Cardiac muscle cell (in vitro differentiated cells and primary cell): Measurements from ENCODE around the gene MMP23B. TPM values are rescaled to one million over a fixed set of nuclear protein-coding genes. Genes with fewer than 3 reads are reported as not detected.
A peak's percentile ranks its signal among the peaks of the same experiment; 100 is the strongest.
"Not testable (repeated sequence)": the region's sequence is repeated elsewhere in the genome, so short reads cannot be mapped to it uniquely, and the experiment has no call there.

Source experiments
- DNase-seq, 2 donors: peaks; one replicate each; pipeline versions ENCODE4 v3.0.0 to v3.0.0-alpha.2; 2010 to 2017; ENCODE audit warnings: low read depth in 1 of 2, low spot score in 1 of 2
- H3K27ac ChIP-seq: fragments of 200-600 bp; sonication (generic); 2 replicates; pipeline ENCODE4 v1.5.1; 2016
- H3K27me3 ChIP-seq: fragments of 200-600 bp; sonication (generic); 2 replicates; pipeline ENCODE4 v1.6.0; 2016; ENCODE audit warnings: control low read depth
- H3K36me3 ChIP-seq: fragments of 200-600 bp; sonication (generic); 2 replicates; pipeline ENCODE4 v1.5.1; 2016; ENCODE audit warnings: control low read depth
- H3K4me1 ChIP-seq: fragments of 200-600 bp; sonication (generic); 2 replicates; pipeline ENCODE4 v1.8.1; 2017; ENCODE audit warnings: low read depth, mild to moderate bottlenecking, mixed run types
- H3K4me3 ChIP-seq: fragments of 200-600 bp; sonication (generic); 2 replicates; pipeline ENCODE4 v1.5.1; 2016; ENCODE audit warnings: mild to moderate bottlenecking
- H3K9me3 ChIP-seq: fragments of 200-600 bp; sonication (generic); 2 replicates; pipeline ENCODE4 v1.5.1; 2017; ENCODE audit warnings: low read depth, mild to moderate bottlenecking, control low read depth
- polyA plus RNA-seq: library from polyadenylated mRNA; unstranded; fragments of >200 nt; fragmentation: Nextera tagmentation; extraction: Ambion mirVana; gene quantifications from 2 replicates; pipeline ENCODE4 v1.2.1, GENCODE V29; 2016
- total RNA-seq: library from RNA; depleted of rRNA; stranded (reverse); fragments of >200 nt; gene quantifications from 2 replicates; pipeline ENCODE4 v1.2.3, GENCODE V29; 2016
- TF ChIP-seq, protein P1 (sequence below): IDR thresholded peaks from 2 replicates; pipeline ENCODE4 v1.5.1; 2012; ENCODE audit warnings: low read depth, mild to moderate bottlenecking, low read length

The MMP23B gene
- total and polyA plus RNA-seq, 2 experiments from 2014 or later, result 14.1 to 23.6 TPM

- H3K27ac ChIP-seq, H3K36me3 ChIP-seq, H3K9me3 ChIP-seq, H3K4me1 ChIP-seq, H3K4me3 ChIP-seq, DNase-seq, H3K27me3 ChIP-seq: not testable (repeated sequence)
These were observed 8.1 kb downstream of the MMP23B start for GRCh38 chr1:1640081-1640480.

- not testable (repeated sequence) for DNase-seq, H3K27ac ChIP-seq, H3K4me1 ChIP-seq, H3K4me3 ChIP-seq, H3K27me3 ChIP-seq, H3K9me3 ChIP-seq, H3K36me3 ChIP-seq
These were observed 8.9 kb downstream of the MMP23B start for GRCh38 chr1:1640711-1641461.

DNA sequence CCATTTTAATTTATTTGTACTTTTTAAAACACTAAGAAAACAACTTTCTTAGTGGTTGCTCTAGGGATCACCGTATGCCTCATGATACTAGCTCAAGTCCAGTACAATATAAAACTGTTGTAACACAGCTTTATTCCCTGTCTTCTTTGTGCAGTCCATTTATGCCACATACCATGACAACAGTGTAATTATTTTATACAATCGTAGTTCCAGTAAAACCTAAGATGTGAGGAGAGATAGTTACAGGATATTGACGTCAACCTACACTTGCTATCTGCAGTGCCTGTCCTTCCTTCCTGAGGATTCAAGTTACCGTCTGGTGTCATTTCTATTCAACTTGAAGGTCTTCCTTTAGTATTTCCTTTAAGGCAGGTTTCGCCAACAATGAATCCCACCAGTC is 14.4 kb downstream of the MMP23B start:
- not testable (repeated sequence) for H3K4me3 ChIP-seq, H3K27me3 ChIP-seq, H3K9me3 ChIP-seq, DNase-seq, H3K27ac ChIP-seq, H3K4me1 ChIP-seq
- peaks cover 13% of the 10 kb centered on the region for H3K36me3 ChIP-seq

GRCh38 chr1:1647567-1648241 is 15.7 kb downstream of the MMP23B start:
- not testable (repeated sequence) for H3K27ac ChIP-seq, H3K9me3 ChIP-seq, H3K4me1 ChIP-seq, DNase-seq, H3K4me3 ChIP-seq, H3K27me3 ChIP-seq
- peaks cover 21% of the 10 kb centered on the region for H3K36me3 ChIP-seq

- H3K4me1 ChIP-seq, DNase-seq, H3K27ac ChIP-seq, H3K9me3 ChIP-seq, H3K27me3 ChIP-seq, H3K4me3 ChIP-seq: not testable (repeated sequence)
- H3K36me3 ChIP-seq, result peaks cover 25% of the 10 kb centered on the region
These were observed 16.3 kb downstream of the MMP23B start for GRCh38 chr1:1648265-1648664.

- TF ChIP-seq, protein P1, sequence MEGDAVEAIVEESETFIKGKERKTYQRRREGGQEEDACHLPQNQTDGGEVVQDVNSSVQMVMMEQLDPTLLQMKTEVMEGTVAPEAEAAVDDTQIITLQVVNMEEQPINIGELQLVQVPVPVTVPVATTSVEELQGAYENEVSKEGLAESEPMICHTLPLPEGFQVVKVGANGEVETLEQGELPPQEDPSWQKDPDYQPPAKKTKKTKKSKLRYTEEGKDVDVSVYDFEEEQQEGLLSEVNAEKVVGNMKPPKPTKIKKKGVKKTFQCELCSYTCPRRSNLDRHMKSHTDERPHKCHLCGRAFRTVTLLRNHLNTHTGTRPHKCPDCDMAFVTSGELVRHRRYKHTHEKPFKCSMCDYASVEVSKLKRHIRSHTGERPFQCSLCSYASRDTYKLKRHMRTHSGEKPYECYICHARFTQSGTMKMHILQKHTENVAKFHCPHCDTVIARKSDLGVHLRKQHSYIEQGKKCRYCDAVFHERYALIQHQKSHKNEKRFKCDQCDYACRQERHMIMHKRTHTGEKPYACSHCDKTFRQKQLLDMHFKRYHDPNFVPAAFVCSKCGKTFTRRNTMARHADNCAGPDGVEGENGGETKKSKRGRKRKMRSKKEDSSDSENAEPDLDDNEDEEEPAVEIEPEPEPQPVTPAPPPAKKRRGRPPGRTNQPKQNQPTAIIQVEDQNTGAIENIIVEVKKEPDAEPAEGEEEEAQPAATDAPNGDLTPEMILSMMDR, result peak; percentile 38
- H3K9me3 ChIP-seq, H3K27me3 ChIP-seq, H3K4me1 ChIP-seq: not testable (repeated sequence)
- peaks cover 16% of the 10 kb centered on the region for H3K36me3 ChIP-seq
- peak within 1 kb of the TSS; percentile 99 for H3K27ac ChIP-seq
- H3K4me3 ChIP-seq, result peak within 1 kb of the TSS; percentile 68
- DNase-seq, result peak; percentile 92 to 98
These were observed 26.9 kb downstream of the MMP23B start, which contains the start of gene CDK11B for GRCh38 chr1:1658583-1659549. Gene CDK11B, minus strand, starts transcription at chr1:1659004. Its CDS starts 1,519 bp downstream, at chr1:1657485.

- not testable (repeated sequence) for H3K27me3 ChIP-seq, H3K9me3 ChIP-seq, H3K4me1 ChIP-seq, H3K27ac ChIP-seq, H3K4me3 ChIP-seq, DNase-seq
- H3K36me3 ChIP-seq, result peaks cover 17% of the 10 kb centered on the region
These were observed 30.4 kb downstream of the MMP23B start for GRCh38 chr1:1662392-1662791.

- H3K27ac ChIP-seq, H3K27me3 ChIP-seq, H3K9me3 ChIP-seq: not testable (repeated sequence)
These were observed 31.0 kb downstream of the MMP23B start for GRCh38 chr1:1662830-1663560.

DNA sequence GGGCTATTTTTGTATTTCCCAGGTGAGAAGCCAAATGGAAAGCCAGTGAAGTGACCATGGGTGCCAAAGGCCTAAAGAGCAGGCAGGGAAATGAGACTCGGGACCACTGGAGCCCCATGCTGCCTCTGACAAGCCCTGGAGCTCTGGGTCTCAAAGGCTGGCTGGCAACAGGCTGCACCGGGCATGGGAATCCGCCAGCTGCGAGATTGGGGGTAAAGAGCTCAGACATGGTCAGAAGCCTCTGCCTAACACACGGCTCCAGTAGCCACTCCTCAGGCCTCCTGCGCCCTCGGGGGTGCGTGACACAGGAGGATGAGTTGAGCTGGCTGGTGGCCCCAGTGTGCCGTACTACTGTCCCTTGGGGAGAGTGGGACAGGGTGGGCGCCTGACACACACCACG is 32.3 kb downstream of the MMP23B start:
- peaks cover 18% of the 10 kb centered on the region for H3K36me3 ChIP-seq
- DNase-seq, H3K9me3 ChIP-seq: not testable (repeated sequence)

More at GRCh38 chr1:1662830-1663560, 31.0 kb downstream of the MMP23B start:
- not testable (repeated sequence) for H3K4me3 ChIP-seq, DNase-seq, H3K4me1 ChIP-seq
- peaks cover 17% of the 10 kb centered on the region for H3K36me3 ChIP-seq

More for the DNA sequence above, 32.3 kb downstream of the MMP23B start:
- not testable (repeated sequence) for H3K4me1 ChIP-seq, H3K4me3 ChIP-seq, H3K27ac ChIP-seq, H3K27me3 ChIP-seq
